Ramos (cell line): Measurements from ENCODE around the gene SSH2.
"Not testable (repeated sequence)": the region's sequence is repeated elsewhere in the genome, so short reads cannot be mapped to it uniquely, and the experiment has no call there.

Experiments
- in situ Hi-C: fragments of 300-500 bp; cut with MboI; formaldehyde crosslinking; loops from one replicate; pipeline ENCODE4 v1.14.3; 2022; ENCODE audit warnings: low sequenced_read_pairs; ENCODE audit not compliant: unreplicated experiment

SSH2 gene

DNA sequence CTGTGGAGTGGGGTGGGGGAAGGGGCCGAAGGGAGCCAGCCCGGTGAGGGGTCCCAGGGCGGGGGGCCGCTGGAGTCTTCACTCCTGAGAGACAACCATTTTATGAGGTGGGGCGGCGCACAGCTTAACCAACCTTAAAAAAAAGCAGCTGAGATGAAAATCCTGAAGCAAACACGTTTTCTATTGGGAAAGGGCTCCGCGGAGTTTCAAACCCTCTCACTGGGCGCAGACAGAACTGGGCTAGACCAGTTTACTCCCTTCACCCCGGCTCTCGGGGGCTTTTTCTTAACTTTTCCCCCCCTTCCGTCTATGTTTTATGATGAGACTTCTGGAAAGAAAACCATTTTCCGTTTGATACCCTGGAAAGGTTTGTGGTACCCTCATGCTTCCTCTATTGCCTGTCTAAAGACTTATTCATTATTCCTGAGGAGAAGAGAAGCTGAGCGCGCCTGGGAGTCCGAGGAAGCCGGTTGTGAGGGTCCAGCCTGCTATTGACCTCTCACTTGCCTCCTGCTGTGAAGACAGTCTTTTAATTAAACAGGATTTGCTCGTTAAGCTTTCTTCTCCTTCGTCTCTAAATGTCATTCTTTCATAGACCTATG, 482 bp upstream of the SSH2 start:
- in situ Hi-C loops: loop anchor here (25.0 kb wide), 1 partner anchor 293 kb away; no protein-coding TSS in a partner anchor

GRCh38 chr17:29929006-29929532, 959 bp downstream of the SSH2 start:
- in situ Hi-C loops: loop anchor here (5.0 to 25.0 kb wide), 2 partner anchors 122 to 292 kb away; no protein-coding TSS in a partner anchor

DNA sequence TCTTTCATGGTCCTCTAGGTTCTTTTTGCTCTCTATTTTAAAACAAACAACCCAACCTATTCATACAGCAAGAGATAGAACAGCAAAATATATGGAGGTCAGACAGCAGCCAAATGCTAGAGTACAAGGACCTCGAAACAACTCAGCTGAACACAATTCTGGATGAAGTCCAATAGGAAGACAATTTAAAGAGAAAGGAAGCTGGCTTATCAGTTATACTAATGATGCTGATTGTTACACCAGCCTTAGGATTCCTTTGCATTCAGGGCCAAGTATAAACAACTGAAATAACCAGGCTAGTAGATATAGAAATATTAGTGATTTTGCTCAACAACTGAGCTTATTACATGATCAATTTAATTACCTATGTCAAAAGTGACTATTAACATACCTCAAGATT, 2.5 kb downstream of the SSH2 start:
- in situ Hi-C loops: loop anchor here (5.0 to 25.0 kb wide), 2 partner anchors 120 to 290 kb away; no protein-coding TSS in a partner anchor

DNA sequence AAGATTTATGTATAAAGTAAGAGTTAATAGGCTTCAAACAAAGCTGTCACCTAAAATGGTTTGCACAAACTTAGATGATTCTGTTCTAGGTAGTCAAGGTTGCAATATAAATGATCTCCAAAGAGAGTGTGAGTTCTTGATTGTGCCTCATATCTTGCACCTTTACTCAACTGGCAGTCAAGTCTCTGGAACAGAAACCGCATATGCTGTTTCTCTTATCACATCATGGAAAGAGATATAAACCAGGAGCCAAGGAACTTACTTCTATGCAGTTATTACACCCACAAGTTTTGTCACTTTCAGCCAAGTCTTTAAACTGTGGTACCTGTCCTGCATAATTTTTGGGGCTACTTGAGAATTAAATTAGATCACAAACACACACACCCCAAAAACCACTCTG, 5.2 kb downstream of the SSH2 start:
- in situ Hi-C loops: loop anchor here (5.0 to 25.0 kb wide), 2 partner anchors 117 to 287 kb away; no protein-coding TSS in a partner anchor

- in situ Hi-C loops: no loop called here
Measured at GRCh38 chr17:29918922-29919856, 10.8 kb downstream of the SSH2 start.

DNA sequence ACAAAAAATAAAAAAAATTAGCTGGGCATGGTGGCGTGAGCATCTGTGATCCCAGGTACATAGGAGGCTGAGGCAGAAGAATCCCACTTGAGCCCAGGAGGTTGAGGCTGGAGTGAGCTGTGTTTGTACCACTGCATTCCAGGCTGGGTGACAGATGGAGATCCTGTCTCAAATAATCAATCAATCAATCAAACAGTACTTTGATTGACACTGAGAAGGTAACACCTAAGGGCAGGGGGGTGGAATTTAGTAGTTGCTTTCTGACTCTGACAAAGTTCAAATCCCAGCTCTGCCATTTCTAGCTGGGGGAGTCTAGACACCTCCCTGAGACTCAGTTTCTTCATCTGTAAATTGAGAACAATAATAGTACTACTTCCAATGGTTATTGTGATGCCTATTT, 12.0 kb downstream of the SSH2 start:
- in situ Hi-C loops: no loop called here

GRCh38 chr17:29914819-29915537, 15.1 kb downstream of the SSH2 start:
- in situ Hi-C loops: no loop called here

- in situ Hi-C loops: no loop called here
Measured at GRCh38 chr17:29911641-29912177, 18.3 kb downstream of the SSH2 start.

- in situ Hi-C loops: no loop called here
Measured at GRCh38 chr17:29909236-29910003, 20.6 kb downstream of the SSH2 start.

GRCh38 chr17:29906969-29907368, 23.1 kb downstream of the SSH2 start:
- in situ Hi-C loops: no loop called here

- in situ Hi-C loops: no loop called here
Measured at GRCh38 chr17:29905879-29906167, 24.2 kb downstream of the SSH2 start.

DNA sequence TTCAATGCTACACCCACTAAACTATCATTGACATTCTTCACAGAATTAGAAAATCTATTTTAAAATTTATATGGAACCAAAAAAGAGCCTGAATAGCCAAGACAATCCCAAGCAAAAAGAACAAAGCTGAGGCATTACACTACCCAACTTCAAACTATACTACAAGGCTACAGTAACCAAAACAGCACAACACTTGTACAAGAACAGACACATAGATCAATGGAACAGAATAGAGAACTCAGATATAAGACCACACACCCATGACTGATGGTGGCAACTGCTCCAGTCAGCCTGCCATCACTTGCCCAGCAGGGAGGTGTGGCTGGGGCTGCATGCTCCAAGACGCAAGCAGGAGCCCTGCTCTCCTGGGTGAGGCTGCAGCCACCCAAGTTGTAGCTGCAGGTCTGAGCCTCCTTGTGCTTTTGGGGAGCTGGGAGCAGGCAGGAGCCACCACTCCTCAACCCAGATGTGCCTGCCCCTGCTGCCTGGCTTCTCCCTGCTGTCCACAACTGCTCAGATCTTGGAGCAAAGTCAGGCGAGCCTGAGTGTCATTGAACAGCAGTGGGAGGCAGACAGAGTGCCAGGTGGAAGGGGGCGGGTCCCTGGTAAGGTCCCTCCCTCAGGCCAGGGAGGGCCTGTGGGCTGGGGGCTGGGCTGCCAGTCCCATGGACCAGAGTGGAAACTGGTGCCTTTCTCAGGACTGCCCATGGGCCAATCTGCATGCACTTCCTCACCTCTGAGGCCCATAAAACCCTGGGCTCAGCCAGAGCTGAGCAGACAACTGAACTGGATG, 24.7 kb downstream of the SSH2 start:
- in situ Hi-C loops: no loop called here

- in situ Hi-C loops: no loop called here
Measured at GRCh38 chr17:29903471-29903870, 26.6 kb downstream of the SSH2 start.

DNA sequence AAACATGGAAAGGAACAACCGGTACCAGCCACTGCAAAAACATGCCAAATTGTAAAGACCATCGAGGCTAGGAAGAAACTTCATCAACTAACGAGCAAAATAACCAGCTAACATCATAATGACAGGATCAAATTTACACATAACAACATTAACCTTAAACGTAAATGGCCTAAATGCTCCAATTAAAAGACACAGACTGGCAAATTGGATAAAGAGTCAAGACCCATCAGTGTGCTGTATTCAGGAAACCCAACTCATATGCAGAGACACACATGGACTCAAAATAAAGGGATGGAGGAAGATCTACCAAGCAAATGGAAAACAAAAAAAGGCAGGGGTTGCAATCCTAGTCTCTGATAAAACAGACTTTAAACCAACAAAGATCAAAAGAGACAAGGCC, 32.9 kb downstream of the SSH2 start:
- in situ Hi-C loops: not testable (repeated sequence)

GRCh38 chr17:29892201-29892600, 37.8 kb downstream of the SSH2 start:
- in situ Hi-C loops: no loop called here

DNA sequence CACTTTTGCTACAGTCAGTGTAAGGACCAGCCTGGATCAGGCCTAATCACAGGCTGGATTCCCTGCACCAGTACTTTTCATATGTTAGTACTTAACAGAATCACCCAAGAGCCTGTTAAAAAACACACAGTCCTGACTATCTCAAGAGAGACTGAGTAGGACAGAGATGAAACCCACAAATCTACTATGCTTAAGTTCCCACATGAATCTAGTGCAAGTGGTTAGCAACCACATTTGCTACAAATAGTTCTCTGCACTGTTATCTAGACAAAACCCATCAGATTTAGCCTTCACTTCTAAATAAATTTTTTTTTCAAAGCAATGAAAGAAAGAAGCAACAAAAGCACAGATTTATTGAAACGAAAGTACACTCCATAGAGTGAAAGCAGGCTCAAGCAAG, 38.9 kb downstream of the SSH2 start:
- in situ Hi-C loops: no loop called here

GRCh38 chr17:29885031-29885640, 44.9 kb downstream of the SSH2 start:
- in situ Hi-C loops: no loop called here

GRCh38 chr17:29883497-29883896, 46.5 kb downstream of the SSH2 start:
- in situ Hi-C loops: no loop called here

DNA sequence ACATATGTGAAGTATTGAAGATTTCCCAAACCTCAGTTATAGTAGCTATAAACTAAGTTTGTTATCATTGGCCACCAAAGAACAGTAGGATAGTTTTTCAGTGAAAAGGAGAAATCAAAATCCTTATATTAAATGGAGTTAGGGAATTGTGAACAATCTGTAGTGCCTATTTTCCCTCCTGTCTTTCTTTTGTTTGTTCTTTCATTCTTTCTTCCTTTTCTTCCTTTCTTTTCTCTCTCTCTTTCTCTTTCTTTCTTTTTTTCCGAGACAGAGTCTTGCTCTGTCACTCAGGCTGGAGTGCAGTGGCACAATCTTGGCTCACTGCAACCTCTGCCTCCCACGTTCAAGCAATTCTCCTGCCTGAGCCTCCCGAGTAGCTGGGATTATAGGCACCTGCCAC, 48.8 kb downstream of the SSH2 start:
- in situ Hi-C loops: no loop called here
